Esophagus muscularis mucosa (tissue), 4 donors: ENCODE results near the gene SEC61G. TPM values are rescaled to one million over a fixed set of nuclear protein-coding genes. Genes with fewer than 3 reads are reported as not detected.
A peak's percentile ranks its signal among the peaks of the same experiment; 100 is the strongest.

Source experiments
- DNase-seq: peaks from one replicate; pipeline ENCODE4 v3.0.0-alpha.2; 2017; ENCODE audit errors: extremely low spot score
- H3K27ac ChIP-seq, 4 donors: fragments of 200-600 bp; sonication (generic); replicated peaks in 1 of 4; 1 replicate in 3 of 4; 2 replicates in 1 of 4; pipeline ENCODE4 v1.5.1; 2016 to 2019; ENCODE audit warnings: mild to moderate bottlenecking in 1 of 4
- H3K27me3 ChIP-seq, 4 donors: fragments of 200-600 bp; sonication (generic); one replicate each; pipeline versions ENCODE4 v1.5.1 to v1.6.0; 2016 to 2019
- H3K36me3 ChIP-seq, 4 donors: fragments of 200-600 bp; sonication (generic); one replicate each; pipeline ENCODE4 v1.5.1; 2016 to 2019
- H3K4me1 ChIP-seq, 4 donors: fragments of 200-600 bp; sonication (generic); one replicate each; pipeline ENCODE4 v1.5.1; 2016 to 2019
- H3K4me3 ChIP-seq, 4 donors: fragments of 200-600 bp; sonication (generic); 1 replicate in 2 of 4; 2 replicates in 2 of 4; pipeline ENCODE4 v1.5.1; 2016 to 2019; ENCODE audit warnings: mild to moderate bottlenecking in 4 of 4, moderate library complexity in 1 of 4
- H3K9me3 ChIP-seq, 4 donors: fragments of 200-600 bp; sonication (generic); 1 replicate in 3 of 4; 2 replicates in 1 of 4; pipeline ENCODE4 v1.5.1; 2016 to 2019
- CTCF ChIP-seq, 3 experiments: fragments of 200-600 bp in 2 of 3; fragments of 450-650 bp in 1 of 3; sonication (generic) in 2 of 3; IDR thresholded peaks; one replicate each; pipeline ENCODE4 v1.5.1; 2017 to 2019; ENCODE audit warnings: antibody characterized with exemption in 3 of 3, mild to moderate bottlenecking in 2 of 3, moderate library complexity in 1 of 3
- EP300 ChIP-seq: sonication (generic); formaldehyde crosslinking; IDR thresholded peaks from one replicate; pipeline ENCODE4 v1.6.1; 2017; ENCODE audit warnings: antibody characterized with exemption
- POLR2A ChIP-seq: fragments of 450-650 bp; IDR thresholded peaks from one replicate; pipeline ENCODE4 v1.6.1; 2017; ENCODE audit warnings: antibody characterized with exemption, moderate library complexity, mild to moderate bottlenecking, low read depth
- POLR2AphosphoS5 ChIP-seq, 2 donors: sonication (generic); formaldehyde crosslinking; IDR thresholded peaks; one replicate each; pipeline ENCODE4 v1.6.1; 2017; ENCODE audit warnings: antibody characterized with exemption in 2 of 2
- WGBS: methylation state at CpG from one replicate; pipeline ENCODE4 v1.1.5; 2018; 5-methylcytosine and 5-hydroxymethylcytosine counted together
- intact Hi-C: fragments of 100-400 bp; cut with DNase I; formaldehyde crosslinking; loops from one replicate; pipeline ENCODE4 v1.15.1; 2023
- total RNA-seq, 4 donors: library from RNA; depleted of rRNA; stranded (reverse); fragments of >200 nt; gene quantifications; one replicate each; pipeline versions ENCODE4 v1.1.0 to v1.2.1, GENCODE V29; 2016

The SEC61G gene
- total RNA-seq, 4 donors from 2014 or later: 85.6 to 242 (median 148) TPM

DNA sequence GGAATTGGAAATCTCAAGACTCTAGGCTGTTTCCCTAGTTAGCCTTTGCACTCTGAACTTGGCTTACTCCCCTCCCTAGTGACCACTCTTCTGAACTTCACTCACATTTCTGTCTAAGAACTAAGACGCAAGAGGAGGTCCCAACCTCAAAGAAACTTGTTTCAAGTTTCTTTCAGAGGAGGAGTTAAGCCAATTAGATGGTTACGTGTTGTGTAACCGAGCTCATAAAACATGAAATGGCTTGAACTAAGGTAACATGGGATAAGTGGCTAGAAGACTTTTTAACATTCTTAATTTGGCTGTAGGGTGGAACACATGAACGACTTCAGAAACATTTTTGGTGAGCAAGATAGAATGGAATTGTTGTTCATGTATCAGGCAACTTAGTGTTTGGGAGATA, 39.5 kb upstream of the SEC61G start:
- 77% methylated on average over 4 of the region's 4 CpGs for WGBS
- intact Hi-C loops: no loop called here
- H3K36me3 ChIP-seq: no peaks in the 10 kb centered on the region
- no peak overlapping the region for H3K4me3 ChIP-seq
- no peaks in the 10 kb centered on the region for H3K9me3 ChIP-seq
- no peak for TF ChIP-seq EP300
- TF ChIP-seq CTCF (IDR thresholded peaks at IDR 0.05): no peak
- TF ChIP-seq POLR2AphosphoS5 (IDR thresholded peaks at IDR 0.05): no peak
- peaks cover 0 to 9% (median 4%) of the 10 kb centered on the region in 4 donors for H3K4me1 ChIP-seq
- no peak overlapping the region for H3K27ac ChIP-seq
- no peaks in the 10 kb centered on the region for H3K27me3 ChIP-seq
- DNase-seq: no peak

DNA sequence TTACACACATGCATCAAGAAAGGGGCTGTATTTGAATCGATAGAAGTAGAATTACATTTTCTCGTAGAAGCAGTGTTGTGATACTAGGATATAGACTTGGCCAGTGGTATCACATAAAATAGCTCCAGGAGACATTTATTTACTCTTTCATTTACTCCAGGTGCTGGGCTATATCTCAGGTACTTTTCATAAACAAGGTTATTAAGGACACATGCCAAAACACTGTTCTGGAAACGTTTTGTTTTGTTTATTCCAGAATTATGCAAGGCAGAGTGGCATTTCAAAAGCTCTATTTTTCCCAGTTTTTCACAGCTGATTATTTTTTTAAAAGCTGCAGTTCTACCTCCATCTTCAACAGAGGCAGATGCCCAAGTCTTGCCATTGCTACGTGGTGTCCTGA, 37.8 kb upstream of the SEC61G start:
- 79% methylated on average over 4 of the region's 4 CpGs for WGBS
- no peak for DNase-seq
- Histone ChIP-seq H3K4me3 (no peak overlapping the region), H3K27ac (no peak overlapping the region), H3K27me3 (no peaks in the 10 kb centered on the region), H3K4me1 (peaks cover 0 to 4% (median 1%) of the 10 kb centered on the region in 4 donors), H3K9me3 (no peaks in the 10 kb centered on the region), H3K36me3 (no peaks in the 10 kb centered on the region)
- TF ChIP-seq CTCF (IDR thresholded peaks at IDR 0.05): no peak
- no peak for TF ChIP-seq POLR2A
- TF ChIP-seq POLR2AphosphoS5 (IDR thresholded peaks at IDR 0.05): no peak
- no peak for TF ChIP-seq EP300
- intact Hi-C loops: no loop called here

DNA sequence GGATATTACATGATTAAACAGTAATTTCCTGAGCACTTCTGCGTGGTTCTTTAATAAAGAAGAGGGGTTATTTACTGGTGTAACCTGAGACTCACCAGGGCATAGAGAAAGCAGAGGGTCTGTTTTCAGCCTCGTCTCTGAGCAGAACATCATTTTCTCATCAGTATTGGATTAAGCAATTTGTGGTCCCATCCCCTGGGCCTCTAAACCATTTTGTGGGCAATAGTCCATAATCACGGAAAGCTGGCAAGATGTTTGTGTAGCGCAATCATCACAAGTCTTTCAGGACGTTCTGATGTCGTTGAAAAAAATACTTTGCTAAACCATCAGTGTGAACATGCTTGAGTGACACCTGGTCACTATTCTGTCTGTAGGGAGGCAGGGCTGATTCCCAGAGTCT, 37.1 kb upstream of the SEC61G start:
- 59% methylated on average over 6 of the region's 6 CpGs for WGBS
- intact Hi-C loops: no loop called here
- no peak for TF ChIP-seq EP300
- no peak for TF ChIP-seq CTCF (IDR thresholded peaks at IDR 0.05)
- no peak for TF ChIP-seq POLR2A

GRCh38 chr7:54792383-54792782, 33.4 kb upstream of the SEC61G start:
- Histone ChIP-seq H3K4me3 (no peak overlapping the region), H3K4me1 (peaks cover 4 to 10% (median 9%) of the 10 kb centered on the region in 4 donors), H3K9me3 (no peaks in the 10 kb centered on the region), H3K27ac (no peak overlapping the region), H3K27me3 (no peaks in the 10 kb centered on the region), H3K36me3 (no peaks in the 10 kb centered on the region)
- WGBS: 82% methylated on average over 8 of the region's 11 CpGs
- TF ChIP-seq POLR2A: no peak
- TF ChIP-seq EP300: no peak
- TF ChIP-seq POLR2AphosphoS5 (IDR thresholded peaks at IDR 0.05): no peak
- TF ChIP-seq CTCF (IDR thresholded peaks at IDR 0.05): no peak
- intact Hi-C loops: no loop called here
- DNase-seq: no peak

More for the DNA sequence above, 37.1 kb upstream of the SEC61G start:
- Histone ChIP-seq H3K4me1 (peaks cover 0 to 3% (median 0%) of the 10 kb centered on the region in 4 donors), H3K27me3 (no peaks in the 10 kb centered on the region), H3K4me3 (no peak overlapping the region), H3K36me3 (no peaks in the 10 kb centered on the region), H3K9me3 (no peaks in the 10 kb centered on the region), H3K27ac (no peak overlapping the region)
- no peak for DNase-seq

- Histone ChIP-seq H3K36me3 (no peaks in the 10 kb centered on the region), H3K27ac (no peak overlapping the region), H3K4me1 (peaks cover 4 to 10% (median 8%) of the 10 kb centered on the region in 4 donors), H3K9me3 (no peaks in the 10 kb centered on the region), H3K4me3 (peak overlapping the region in 1 of 4 donors; percentile 10), H3K27me3 (no peaks in the 10 kb centered on the region)
- intact Hi-C loops: loop anchor here (5.0 kb wide), 2 partner anchors 49 to 469 kb away; no protein-coding TSS in a partner anchor
- WGBS: 6% methylated on average over 9 of the region's 9 CpGs
- TF ChIP-seq EP300 (no peak), POLR2A (no peak), POLR2AphosphoS5 (IDR thresholded peaks at IDR 0.05) (peak; percentile 32 to 36), CTCF (IDR thresholded peaks at IDR 0.05) (peak; percentile 71 to 80 (median 74))
- no peak for DNase-seq
Measured at GRCh38 chr7:54788664-54789063, 29.7 kb upstream of the SEC61G start.
